Right lobe of liver (tissue), 6 donors: Measurements from ENCODE around the gene CCR9. TPM values are rescaled to one million over a fixed set of nuclear protein-coding genes. Genes with fewer than 3 reads are reported as not detected.

Source experiments
- ATAC-seq, 4 donors: fragments of 200-7000 bp; cut with Tn5 transposase; one replicate each; pipeline ENCODE4 v1.9.1; 2020; ENCODE audit warnings: mild to moderate bottlenecking in 4 of 4, moderate library complexity in 4 of 4
- DNase-seq, 3 donors: peaks; one replicate each; pipeline ENCODE4 v3.0.0-alpha.2; 2020
- H3K27ac ChIP-seq, 3 donors: fragments of 200-600 bp; one replicate each; pipeline ENCODE4 v1.8.0; 2022
- H3K27me3 ChIP-seq, 2 donors: fragments of 200-600 bp; one replicate each; pipeline ENCODE4 v1.8.0; 2022
- H3K36me3 ChIP-seq, 4 donors: fragments of 200-600 bp; sonication (generic) in 1 of 4; one replicate each; pipeline versions ENCODE4 v1.5.1 to v1.8.0; 2017 to 2022; ENCODE audit warnings: control low read depth in 1 of 4
- H3K4me1 ChIP-seq, 4 donors: fragments of 200-600 bp; sonication (generic) in 1 of 4; one replicate each; pipeline versions ENCODE4 v1.5.1 to v1.8.0; 2017 to 2022; ENCODE audit warnings: control low read depth in 1 of 4
- H3K4me3 ChIP-seq, 3 donors: fragments of 200-600 bp; one replicate each; pipeline ENCODE4 v1.8.0; 2022
- H3K9me3 ChIP-seq, 4 donors: fragments of 200-600 bp; sonication (generic) in 1 of 4; one replicate each; pipeline versions ENCODE4 v1.5.1 to v1.8.0; 2017 to 2022; ENCODE audit warnings: control low read depth in 1 of 4
- CTCF ChIP-seq, 4 donors: fragments of 200-600 bp in 3 of 4; fragments of 450-650 bp in 1 of 4; IDR thresholded peaks; one replicate each; pipeline versions ENCODE4 v1.5.1 to v1.8.0; 2016 to 2022; ENCODE audit warnings: antibody characterized with exemption in 4 of 4, mild to moderate bottlenecking in 2 of 4
- POLR2A ChIP-seq: fragments of 450-650 bp; IDR thresholded peaks from one replicate; pipeline ENCODE4 v1.6.1; 2017; ENCODE audit warnings: antibody characterized with exemption, mild to moderate bottlenecking
- WGBS: methylation state at CpG from one replicate; pipeline ENCODE4 v1.1.6; 2018; ENCODE audit warnings: low coverage, low lambda C conversion rate; ENCODE audit not compliant: insufficient coverage; ENCODE audit errors: missing lambda C conversion rate; 5-methylcytosine and 5-hydroxymethylcytosine counted together
- intact Hi-C, 2 donors: fragments of 100-400 bp; cut with DNase I; formaldehyde crosslinking; loops; one replicate each; pipeline versions ENCODE4 v1.11.2 to v1.14.1; 2022
- total RNA-seq, 6 experiments: library from RNA; depleted of rRNA in 2 of 6; stranded (reverse); fragments of >200 nt in 2 of 6; fragmentation: NEBNext Ultra II Directional in 3 of 6; extraction: Animal tissue kit (Norgen Biotek cat#: 25700) in 3 of 6; gene quantifications; one replicate each; pipeline versions ENCODE4 v1.1.0 to v1.2.4, GENCODE V29; 2016 to 2023
- donor health status: DM: no; HTN: yes; CAD: no.
- donor health status: DM: no; HTN: no; CAD: no.
- donor health status: DM: no; HTN: no; CAD: no.
- donor health status: DM: no; HTN: yes; CAD: no.
- donor health status: DM: no; HTN: yes; CAD: no.

Gene CCR9
- total RNA-seq, 6 experiments from 2014 or later, result 0.07 to 0.09 (median 0.07) TPM; not detected in 3

GRCh38 chr3:45938864-45939263, 52.5 kb downstream of the CCR9 start:
- H3K27me3 ChIP-seq, result no peaks in the 10 kb centered on the region
- H3K9me3 ChIP-seq, result no peaks in the 10 kb centered on the region
- ATAC-seq, result peak; percentile 87 to 97 (median 94)
- WGBS, result 4% methylated on average over 4 of the region's 4 CpGs
- peak; percentile 84 to 89 (median 86) for TF ChIP-seq CTCF (IDR thresholded peaks at IDR 0.05)
- TF ChIP-seq POLR2A, result no peak
- no peak overlapping the region for H3K4me3 ChIP-seq
- H3K27ac ChIP-seq, result no peak overlapping the region
- intact Hi-C loops, result loop anchor here in 1 of 2 donors (5.0 kb wide), 1 partner anchor 138 kb away; no protein-coding TSS in a partner anchor
- H3K36me3 ChIP-seq, result peaks cover 0 to 35% (median 4%) of the 10 kb centered on the region in 4 donors
- no peaks in the 10 kb centered on the region for H3K4me1 ChIP-seq
- peak in 2 of 3 donors; percentile 72 to 83 for DNase-seq

- no peaks in the 10 kb centered on the region for H3K4me1 ChIP-seq
- TF ChIP-seq POLR2A (no peak), CTCF (IDR thresholded peaks at IDR 0.05) (no peak)
- intact Hi-C loops, result loop anchor here in 1 of 2 donors (5.0 kb wide), 1 partner anchor 138 kb away; no protein-coding TSS in a partner anchor
- ATAC-seq, result peak in 2 of 4 donors; percentile 4 to 19
- H3K27me3 ChIP-seq, result no peaks in the 10 kb centered on the region
- DNase-seq, result no peak
- no peak overlapping the region for H3K4me3 ChIP-seq
- 60% methylated on average over 5 of the region's 5 CpGs for WGBS
- H3K9me3 ChIP-seq, result no peaks in the 10 kb centered on the region
- H3K27ac ChIP-seq, result no peak overlapping the region
- peaks cover 0 to 30% (median 4%) of the 10 kb centered on the region in 4 donors for H3K36me3 ChIP-seq
Measured at GRCh38 chr3:45939341-45939771, 53.0 kb downstream of the CCR9 start.

GRCh38 chr3:45940004-45940780, 53.8 kb downstream of the CCR9 start:
- H3K27me3 ChIP-seq, result no peaks in the 10 kb centered on the region

GRCh38 chr3:45940781-45941365, 54.5 kb downstream of the CCR9 start:
- TF ChIP-seq POLR2A (no peak), CTCF (IDR thresholded peaks at IDR 0.05) (no peak)
- H3K9me3 ChIP-seq, result no peaks in the 10 kb centered on the region
- H3K4me1 ChIP-seq, result no peaks in the 10 kb centered on the region
- WGBS, result 86% methylated on average over 6 of the region's 6 CpGs
- peaks cover 0 to 14% (median 4%) of the 10 kb centered on the region in 4 donors for H3K36me3 ChIP-seq
- H3K27ac ChIP-seq, result no peak overlapping the region
- no peak for ATAC-seq
- intact Hi-C loops, result loop anchor here in 1 of 2 donors (5.0 kb wide), 1 partner anchor 136 kb away; no protein-coding TSS in a partner anchor
- H3K27me3 ChIP-seq, result no peaks in the 10 kb centered on the region
- no peak for DNase-seq
- no peak overlapping the region for H3K4me3 ChIP-seq

More at GRCh38 chr3:45940004-45940780, 53.8 kb downstream of the CCR9 start:
- no peak for TF ChIP-seq POLR2A
- TF ChIP-seq CTCF (IDR thresholded peaks at IDR 0.05), result no peak
- H3K27ac ChIP-seq, result no peak overlapping the region
- ATAC-seq (no peak), DNase-seq (no peak)
- H3K36me3 ChIP-seq, result peaks cover 0 to 21% (median 4%) of the 10 kb centered on the region in 4 donors
- WGBS, result 60% methylated on average over 1 of the region's 7 CpGs
- no peaks in the 10 kb centered on the region for H3K9me3 ChIP-seq
- no peak overlapping the region for H3K4me3 ChIP-seq
- H3K4me1 ChIP-seq, result no peaks in the 10 kb centered on the region
- intact Hi-C loops, result loop anchor here in 1 of 2 donors (5.0 kb wide), 1 partner anchor 137 kb away; no protein-coding TSS in a partner anchor
